Skin epidermis (tissue), 12 donors: ENCODE results near the gene CGNL1.
A peak's percentile ranks its signal among the peaks of the same experiment; 100 is the strongest.

Experiments used
- H3K27ac ChIP-seq, 21 experiments: fragments of 200-600 bp; sonication (generic) in 11 of 21; one replicate each; pipeline ENCODE4 v1.5.0; 2020; ENCODE audit warnings: mild to moderate bottlenecking in 3 of 21, inconsistent platforms in 2 of 21, moderate library complexity in 2 of 21
- H3K4me3 ChIP-seq, 7 experiments: fragments of 200-600 bp; sonication (generic) in 2 of 7; one replicate each; pipeline ENCODE4 v1.5.0; 2020; ENCODE audit warnings: inconsistent platforms in 2 of 7, mild to moderate bottlenecking in 2 of 7, moderate library complexity in 1 of 7

CGNL1 gene

DNA sequence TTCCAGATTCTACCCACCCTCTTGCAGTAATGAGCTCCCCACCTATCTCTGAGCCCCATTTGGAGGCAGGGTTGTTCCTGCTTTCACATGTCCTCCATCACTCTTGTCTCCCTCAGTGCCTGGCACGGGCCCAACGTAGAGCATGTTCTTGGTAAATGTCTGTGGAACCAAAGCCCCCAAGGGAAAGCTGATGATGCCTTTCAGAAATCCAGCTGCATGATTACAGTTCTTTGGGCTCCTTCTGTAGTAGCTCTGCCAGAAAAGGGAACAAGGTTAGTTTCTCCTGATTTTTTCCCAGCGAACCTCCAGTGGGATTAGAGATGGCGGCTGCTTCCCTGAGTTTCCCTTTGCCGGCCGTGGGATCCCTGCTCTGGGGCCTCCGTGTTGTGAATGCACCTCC is 39.3 kb downstream of the CGNL1 start:
- Histone ChIP-seq H3K4me3 (no peak overlapping the region), H3K27ac (no peak overlapping the region)

DNA sequence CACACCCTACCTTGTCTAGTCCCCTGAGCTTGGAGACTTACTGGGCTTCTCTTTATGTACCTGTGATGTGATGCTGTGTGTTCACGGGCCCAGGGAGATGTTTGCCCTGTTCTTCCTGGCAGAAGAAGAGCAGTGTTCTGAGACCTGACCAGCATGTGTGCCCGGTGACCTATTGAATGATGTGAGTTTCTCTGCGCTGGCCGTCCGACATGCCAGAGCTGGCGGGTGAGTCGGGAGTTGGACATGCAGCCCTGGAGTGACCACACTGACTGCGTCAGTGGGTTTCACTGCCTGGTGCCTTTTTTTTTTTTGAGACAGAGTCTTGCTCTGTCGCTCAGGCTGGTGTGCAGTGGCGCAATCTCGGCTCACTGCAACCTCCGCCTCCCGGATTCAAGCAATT is 42.3 kb downstream of the CGNL1 start:
- no peak overlapping the region for H3K27ac ChIP-seq
- H3K4me3 ChIP-seq: no peak overlapping the region

DNA sequence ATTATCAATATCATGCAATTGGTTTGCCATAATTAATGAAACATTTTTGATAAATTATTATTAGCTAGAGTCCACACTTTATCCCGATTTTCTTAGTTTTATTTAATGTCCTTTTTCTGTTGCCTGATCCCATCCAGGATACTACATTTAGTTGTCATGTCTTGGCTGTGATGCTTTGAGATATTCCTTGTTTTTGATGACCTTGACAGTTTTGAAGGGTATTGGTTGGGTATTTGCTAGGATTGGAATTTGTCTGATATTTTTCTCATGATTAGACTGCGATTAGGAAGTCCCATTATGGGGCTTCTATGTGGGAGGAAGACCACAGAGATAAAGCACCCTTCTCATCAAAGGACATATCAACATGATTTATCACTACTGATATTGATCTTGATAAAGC is 43.0 kb downstream of the CGNL1 start:
- Histone ChIP-seq H3K27ac (no peak overlapping the region), H3K4me3 (no peak overlapping the region)

DNA sequence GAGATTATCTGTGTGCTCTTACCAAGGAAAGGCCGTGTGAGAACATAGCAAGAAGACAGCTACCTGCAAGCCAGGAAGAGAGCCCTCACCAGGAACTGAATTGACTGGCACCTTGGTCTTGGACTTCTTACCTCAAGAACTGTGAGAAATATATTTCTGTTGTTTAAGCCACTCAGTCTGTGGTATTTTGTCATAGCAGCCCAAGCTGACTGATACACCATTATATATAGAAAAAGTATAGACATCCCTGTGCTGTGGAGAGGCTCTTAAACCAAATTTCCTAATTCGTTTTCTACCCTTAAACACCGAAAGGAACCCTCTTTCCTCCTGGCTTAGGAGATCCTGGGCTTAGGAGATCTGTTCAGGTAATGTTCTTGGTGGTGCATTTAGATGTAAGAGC is 44.8 kb downstream of the CGNL1 start:
- H3K27ac ChIP-seq: peak overlapping the region in 4 of 21 experiments; percentile 38 to 71 (median 47)
- no peak overlapping the region for H3K4me3 ChIP-seq

DNA sequence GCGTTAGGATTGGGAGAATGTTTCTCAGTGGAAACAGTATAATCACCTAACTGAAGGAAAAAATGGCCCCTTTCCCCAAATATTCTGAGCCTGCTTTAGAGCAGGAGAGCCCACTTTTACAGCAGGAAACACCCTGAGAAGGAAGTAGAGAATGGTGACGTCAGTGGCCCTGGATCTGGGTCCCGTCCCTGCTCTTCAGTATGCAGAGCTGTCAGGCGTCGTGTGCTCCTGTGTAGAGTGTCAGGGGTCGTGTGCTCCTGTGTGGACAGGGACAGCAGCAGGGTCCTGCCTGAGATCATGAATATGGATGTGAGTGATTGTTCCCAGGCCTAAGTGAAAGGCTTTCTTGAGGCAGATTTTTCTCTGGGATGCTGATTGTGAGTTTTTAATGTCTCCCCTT is 45.2 kb downstream of the CGNL1 start:
- Histone ChIP-seq H3K4me3 (no peak overlapping the region), H3K27ac (peak overlapping the region in 5 of 21 experiments; percentile 27 to 71 (median 45))

DNA sequence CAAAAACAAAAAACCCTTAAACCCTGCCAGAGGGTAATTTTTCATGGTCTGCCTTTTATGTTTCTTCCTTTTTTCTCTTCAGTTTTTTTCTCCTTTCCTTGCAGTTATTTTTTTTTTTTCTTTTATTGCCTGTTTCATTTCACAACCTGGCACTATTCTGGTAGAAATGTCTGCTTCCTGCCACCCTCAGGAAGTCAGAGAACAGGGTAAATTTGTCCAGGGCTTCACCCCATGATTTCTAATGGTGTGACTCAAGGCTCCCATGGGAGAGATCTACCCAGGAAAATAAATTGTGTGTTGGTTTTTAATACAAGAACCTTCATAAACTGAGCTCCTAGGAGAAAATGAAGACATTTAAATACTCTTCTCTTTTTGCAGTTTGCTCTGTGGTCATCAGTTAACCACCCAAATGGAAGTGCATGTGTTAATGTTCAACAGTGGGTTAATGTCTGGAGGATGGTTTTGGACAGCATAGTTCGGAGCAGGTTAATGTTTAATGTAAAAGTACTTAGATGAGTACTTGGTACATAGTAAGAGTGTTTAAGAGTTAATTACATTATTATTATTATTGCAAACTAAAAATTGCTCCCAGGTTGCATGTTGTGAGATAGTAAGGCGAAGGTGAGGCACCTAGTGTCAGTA is 45.9 kb downstream of the CGNL1 start:
- peak overlapping the region in 3 of 21 experiments; percentile 38 to 71 (median 49) for H3K27ac ChIP-seq

DNA sequence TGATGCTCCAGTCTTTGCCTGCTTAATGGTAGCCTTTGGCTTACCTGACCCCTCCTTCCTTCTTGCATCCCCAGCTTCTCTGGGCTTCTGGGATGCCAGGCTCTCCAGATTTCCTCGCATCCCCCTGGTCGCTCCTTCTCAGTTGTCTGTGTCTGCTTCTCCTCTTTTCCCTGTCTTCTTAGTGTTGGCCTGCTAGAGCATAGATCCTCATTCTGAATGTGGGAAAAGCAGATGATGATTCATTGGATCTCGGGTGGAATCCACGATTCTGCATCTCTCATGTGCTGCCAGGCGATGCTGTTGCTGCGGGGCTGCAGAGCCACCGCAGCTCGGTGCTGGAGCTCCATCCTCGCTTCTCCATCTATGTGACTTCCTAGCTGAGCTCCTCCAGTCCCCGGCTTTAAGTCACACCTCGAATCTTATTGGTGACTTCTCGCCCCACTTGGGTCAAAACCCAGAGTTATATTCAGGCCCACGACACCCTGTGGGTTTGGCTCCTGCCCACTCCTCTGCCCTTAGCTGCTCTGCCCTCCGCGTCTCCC is 47.4 kb downstream of the CGNL1 start:
- Histone ChIP-seq H3K27ac (peak overlapping the region in 1 of 21 experiments; percentile 20), H3K4me3 (no peak overlapping the region)

More for the DNA sequence above, 45.9 kb downstream of the CGNL1 start:
- H3K4me3 ChIP-seq: no peak overlapping the region

DNA sequence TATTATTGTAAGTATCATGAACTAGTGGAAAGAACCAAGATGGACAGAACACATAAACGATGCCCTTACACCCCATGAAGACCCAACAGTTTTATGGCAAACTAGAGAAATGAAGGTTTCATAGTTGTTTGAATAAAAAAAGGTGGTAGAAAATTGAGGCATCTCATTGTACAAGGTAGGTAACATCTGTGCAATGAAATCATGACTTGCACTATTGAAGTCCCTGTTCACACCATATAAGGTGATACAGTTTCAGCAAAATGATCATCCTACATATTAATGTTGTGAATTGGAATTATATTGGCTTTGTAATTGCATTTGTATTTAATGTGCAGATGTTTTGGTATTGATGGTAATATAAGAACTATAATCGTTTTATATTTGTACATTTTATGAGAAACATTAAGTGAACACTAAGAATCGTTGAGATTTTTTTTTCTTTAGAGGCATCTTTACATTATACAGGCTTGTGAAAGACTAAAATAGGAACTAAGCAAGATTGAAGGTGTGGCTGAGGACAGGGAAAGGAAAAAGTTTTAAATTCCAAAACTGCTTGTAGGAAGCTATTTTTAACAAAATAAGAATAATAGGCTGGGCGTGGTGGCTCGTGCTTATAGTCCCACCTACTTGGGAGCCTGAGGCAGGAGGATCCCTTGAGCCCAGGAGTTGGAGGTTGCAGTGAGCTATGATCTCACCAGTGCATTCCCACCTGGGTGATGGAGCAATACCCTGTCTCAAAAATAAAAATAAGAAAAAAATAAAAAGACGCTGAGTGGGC is 48.5 kb downstream of the CGNL1 start:
- H3K27ac ChIP-seq: no peak overlapping the region
- H3K4me3 ChIP-seq: no peak overlapping the region

DNA sequence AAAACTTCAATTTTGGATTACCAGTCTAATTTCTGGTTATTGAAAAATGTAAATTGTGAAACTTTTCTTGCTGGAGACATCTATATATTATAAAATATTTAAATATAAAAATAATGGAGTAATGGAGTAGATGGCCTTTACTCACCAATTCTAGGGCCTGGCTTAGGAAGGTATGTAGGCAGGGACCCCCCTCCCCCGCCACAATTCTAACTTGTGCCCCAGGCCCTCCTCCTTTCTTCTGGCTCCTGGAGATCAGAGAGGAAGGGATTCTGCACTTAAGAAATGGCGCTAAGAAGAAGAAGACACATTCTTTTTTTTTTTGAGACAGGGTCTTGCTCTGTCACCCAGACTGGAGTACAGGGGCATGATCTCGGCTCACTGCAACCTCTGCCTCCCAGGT is 49.5 kb downstream of the CGNL1 start:
- H3K27ac ChIP-seq: peak overlapping the region in 1 of 21 experiments; percentile 52
- H3K4me3 ChIP-seq: no peak overlapping the region

DNA sequence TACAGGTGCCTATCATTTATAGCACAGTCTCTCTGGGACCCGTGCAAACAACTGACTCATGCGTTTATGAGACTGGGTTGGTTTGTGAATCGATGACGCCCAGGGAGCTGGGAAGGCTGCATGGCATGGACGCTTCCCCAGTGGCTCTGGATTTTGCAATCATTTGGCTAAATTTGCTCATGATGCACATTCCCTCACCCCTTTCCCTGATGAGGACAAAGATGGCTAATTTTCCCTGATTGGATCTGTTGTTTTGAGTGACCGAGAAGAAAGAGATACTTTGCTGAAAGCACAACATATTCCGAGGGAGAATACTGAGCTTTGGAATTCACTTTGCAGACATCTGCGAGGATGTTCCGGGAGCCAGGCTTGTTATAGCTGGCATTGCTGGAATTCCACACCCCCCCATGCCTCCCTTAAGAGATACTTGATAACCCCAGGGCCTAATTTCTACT is 51.1 kb downstream of the CGNL1 start:
- peak overlapping the region in 9 of 21 experiments; percentile 37 to 80 (median 57) for H3K27ac ChIP-seq

DNA sequence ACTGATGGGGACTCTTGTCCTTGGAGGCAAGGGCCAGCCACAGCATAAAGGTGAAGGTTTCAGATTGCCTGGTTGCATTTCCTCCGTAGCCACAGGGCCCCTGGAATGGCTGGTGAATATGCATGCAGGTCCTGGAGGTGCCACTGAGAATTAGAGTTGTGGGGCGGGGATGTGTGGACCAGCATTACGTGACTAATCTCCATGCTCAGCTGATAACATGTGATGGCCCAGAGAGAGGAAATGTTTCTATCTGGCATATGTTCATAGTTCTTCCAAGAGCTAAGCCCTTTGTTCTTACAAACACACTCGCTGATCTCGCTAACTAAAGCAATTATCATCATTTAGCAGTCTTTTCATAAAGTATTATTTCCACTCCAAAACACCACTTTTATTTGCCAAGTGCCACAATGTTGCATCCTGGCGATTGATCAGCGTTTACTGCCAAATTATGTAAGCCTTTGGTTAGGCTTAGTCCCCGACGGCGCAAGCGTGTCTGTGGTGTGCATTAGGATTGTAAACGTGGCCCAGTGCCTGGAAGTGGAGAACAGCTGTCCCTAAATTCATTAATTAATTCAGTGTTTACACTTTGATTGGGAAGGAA is 55.9 kb downstream of the CGNL1 start:
- H3K4me3 ChIP-seq: no peak overlapping the region
- H3K27ac ChIP-seq: peak overlapping the region in 3 of 21 experiments; percentile 21 to 69 (median 37)

More for the DNA sequence above, 51.1 kb downstream of the CGNL1 start:
- no peak overlapping the region for H3K4me3 ChIP-seq

DNA sequence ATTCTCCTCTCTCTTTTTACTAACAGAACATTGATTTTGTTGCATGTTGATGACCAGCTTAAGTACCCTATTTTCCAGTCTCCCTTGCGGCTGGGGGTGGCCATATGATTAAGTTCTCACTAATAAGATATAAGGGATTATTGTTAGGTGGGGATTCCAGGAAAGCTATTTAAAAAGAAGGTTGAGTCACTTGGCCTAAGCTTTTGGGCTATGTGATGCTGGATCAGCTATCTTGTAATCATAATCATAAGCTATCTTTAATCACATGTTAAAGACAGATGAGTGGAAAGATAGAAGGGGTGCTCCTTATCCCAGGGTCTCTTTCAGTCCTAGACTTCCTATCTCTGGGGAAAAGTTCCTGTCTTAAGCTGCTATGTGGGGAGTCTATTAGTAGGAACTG is 59.9 kb downstream of the CGNL1 start:
- H3K27ac ChIP-seq: peak overlapping the region in 3 of 21 experiments; percentile 1 to 24 (median 4)
- no peak overlapping the region for H3K4me3 ChIP-seq

DNA sequence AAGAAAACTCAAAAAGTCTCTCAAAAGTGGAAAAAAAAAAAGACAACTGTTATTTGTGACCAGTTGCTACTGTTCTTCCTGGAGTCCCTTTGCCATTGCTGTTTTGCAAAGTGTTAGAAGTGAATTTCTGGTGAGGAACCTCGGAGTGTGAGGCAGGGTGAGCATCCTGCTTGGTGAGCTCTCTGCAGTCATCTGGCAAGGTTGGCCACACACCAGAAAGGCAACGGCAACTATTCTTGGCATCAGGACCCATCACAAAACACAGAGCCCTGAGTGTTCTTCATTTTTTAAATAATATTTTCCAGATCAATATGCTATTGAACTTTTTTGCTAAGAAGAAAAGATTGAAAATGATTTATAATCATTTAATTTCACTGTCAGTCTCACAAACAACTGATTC is 60.7 kb downstream of the CGNL1 start:
- H3K27ac ChIP-seq: peak overlapping the region in 2 of 21 experiments; percentile 1 to 10

DNA sequence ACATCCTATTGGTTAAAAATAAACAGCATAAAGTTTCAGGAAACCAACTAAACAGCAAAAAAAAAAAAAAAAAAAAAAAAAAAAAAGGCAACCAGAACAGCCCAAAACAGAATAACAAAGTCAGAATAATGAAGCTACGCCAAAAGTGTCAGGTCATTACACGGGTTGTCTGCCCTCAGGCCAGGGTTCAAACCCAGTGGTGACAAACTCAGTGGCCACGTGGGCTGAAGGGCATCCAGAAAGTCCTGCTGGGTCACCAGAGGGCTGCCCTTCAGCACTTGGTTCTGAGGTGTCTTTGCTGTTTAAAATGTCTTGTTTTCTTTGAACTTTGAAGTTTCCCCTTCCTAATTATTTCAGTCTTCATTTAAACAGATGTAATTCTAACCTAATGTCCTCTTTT is 61.3 kb downstream of the CGNL1 start:
- peak overlapping the region in 1 of 21 experiments; percentile 14 for H3K27ac ChIP-seq
- H3K4me3 ChIP-seq: no peak overlapping the region

More for the DNA sequence above, 60.7 kb downstream of the CGNL1 start:
- H3K4me3 ChIP-seq: no peak overlapping the region

DNA sequence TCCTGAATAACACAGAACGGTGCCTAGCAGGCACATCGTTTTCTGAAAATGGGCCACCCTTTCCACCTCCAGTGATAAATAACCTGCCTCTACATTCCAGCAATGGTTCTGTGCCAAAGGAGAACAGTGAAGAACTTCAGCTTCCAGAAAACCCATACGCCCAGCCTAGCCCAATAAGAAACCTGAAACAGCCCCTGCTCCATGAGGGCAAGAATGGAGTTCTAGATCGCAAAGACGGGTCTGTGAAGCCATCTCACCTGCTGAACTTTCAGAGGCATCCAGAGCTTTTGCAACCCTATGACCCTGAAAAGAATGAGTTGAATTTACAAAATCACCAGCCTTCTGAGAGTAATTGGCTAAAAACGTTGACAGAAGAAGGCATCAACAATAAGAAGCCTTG is 61.9 kb downstream of the CGNL1 start:
- Histone ChIP-seq H3K4me3 (no peak overlapping the region), H3K27ac (peak overlapping the region in 1 of 21 experiments; percentile 14)

DNA sequence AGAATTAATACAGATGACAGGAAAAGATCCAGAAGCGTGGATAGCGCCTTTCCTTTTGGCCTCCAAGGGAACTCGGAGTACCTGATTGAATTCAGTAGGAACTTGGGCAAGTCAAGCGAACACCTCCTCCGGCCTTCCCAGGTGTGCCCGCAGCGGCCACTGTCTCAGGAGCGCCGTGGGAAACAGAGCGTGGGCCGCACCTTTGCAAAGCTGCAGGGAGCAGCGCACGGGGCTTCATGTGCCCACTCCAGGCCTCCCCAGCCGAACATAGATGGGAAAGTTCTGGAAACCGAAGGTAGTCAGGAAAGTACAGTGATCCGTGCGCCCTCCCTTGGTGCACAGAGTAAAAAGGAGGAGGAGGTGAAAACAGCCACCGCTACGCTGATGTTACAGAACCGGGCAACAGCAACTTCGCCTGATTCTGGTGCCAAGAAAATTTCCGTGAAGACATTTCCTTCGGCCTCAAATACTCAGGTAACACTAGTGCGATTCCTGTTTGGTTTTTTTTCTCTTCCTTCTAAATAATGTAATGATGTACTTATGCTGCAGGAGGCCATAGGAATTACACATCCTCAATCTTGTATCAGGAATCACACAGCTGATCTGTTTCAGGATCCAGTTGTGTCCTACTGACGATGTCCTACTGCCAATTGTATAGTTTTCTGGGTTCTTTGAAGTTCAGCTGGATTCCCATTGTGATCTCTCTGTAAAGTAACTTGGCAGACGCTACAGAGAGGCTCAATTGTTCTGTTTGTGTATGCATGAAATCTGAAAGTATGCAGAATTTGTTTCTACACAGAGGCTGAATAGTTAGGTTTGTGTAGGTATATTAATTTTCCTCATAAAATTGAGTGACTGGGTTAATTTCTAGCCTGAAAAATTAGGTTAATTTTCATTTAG is 63.1 kb downstream of the CGNL1 start:
- H3K4me3 ChIP-seq: no peak overlapping the region
- no peak overlapping the region for H3K27ac ChIP-seq

DNA sequence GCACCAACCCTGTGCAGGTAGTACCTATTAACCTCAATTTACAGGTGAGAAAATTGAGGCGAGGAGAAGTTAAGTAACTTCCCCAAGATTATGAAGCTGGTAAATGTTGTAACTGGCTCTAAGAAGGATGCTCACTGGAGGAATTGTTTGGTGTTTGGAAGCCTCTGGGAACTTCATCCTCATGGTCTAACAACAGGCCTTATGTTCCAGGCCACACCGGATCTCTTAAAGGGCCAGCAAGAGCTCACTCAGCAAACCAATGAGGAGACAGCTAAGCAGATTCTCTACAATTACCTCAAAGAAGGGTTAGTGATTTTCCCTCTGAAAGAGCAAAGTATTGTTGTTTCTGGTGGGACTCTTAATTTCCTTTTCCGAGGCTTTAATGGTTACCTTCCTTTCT is 63.9 kb downstream of the CGNL1 start:
- H3K27ac ChIP-seq: no peak overlapping the region
- no peak overlapping the region for H3K4me3 ChIP-seq

DNA sequence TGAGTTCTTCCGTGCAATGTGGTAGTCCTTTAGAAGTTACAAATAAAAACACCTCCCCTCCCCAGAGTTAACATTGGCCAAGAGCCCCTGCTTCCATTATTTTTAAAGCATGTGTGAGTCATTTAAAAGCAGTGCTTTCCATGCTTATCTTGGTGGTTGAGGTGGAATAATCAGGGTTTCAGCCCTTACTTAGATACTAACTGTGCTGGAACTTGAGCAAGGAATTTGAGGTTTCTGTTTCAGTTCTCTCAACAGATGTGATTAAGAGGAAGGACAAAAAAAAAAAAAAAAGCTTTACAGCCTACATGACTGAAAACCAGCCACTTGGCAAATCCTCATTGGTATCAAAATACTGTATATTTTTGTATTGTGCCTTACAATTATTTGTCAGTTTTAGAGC is 64.5 kb downstream of the CGNL1 start:
- Histone ChIP-seq H3K4me3 (no peak overlapping the region), H3K27ac (peak overlapping the region in 1 of 21 experiments; percentile 30)

DNA sequence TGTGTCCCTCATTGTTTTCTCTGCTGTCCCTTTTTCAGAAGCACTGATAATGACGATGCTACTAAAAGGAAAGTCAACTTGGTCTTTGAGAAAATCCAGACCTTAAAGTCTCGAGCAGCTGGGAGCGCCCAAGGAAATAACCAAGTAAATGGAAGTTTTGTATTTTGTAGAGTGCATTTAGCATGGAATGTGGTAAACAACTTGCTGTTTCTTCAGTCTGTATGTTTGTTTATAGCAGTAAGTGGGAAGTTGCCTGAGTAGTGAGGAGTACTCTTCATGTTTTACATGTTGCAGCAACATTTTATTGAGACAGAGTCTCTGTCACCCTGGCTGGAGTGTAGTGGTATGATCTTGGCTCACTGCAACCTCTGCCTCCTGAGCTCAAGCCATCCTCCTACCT is 66.0 kb downstream of the CGNL1 start:
- Histone ChIP-seq H3K27ac (no peak overlapping the region), H3K4me3 (no peak overlapping the region)
